ENCODE data around the gene TMEM89.

GRCh38 chr3:48661501-48662144, 40.1 kb upstream of the TMEM89 start:
- TF ChIP-seq CTCF (IDR thresholded peaks at IDR 0.05) (no peak), EZH2 (IDR thresholded peaks at IDR 0.05) (no peak), EZH2phosphoT487 (IDR thresholded peaks at IDR 0.05) (no peak)
